ENCODE measurements around the gene DCHS2.

Gene DCHS2

GRCh38 chr4:154368060-154368459, 123.5 kb downstream of the DCHS2 start:
- no peak for DNase-seq

GRCh38 chr4:154367659-154368058, 123.9 kb downstream of the DCHS2 start:
- no peak for DNase-seq

GRCh38 chr4:154366956-154367355, 124.6 kb downstream of the DCHS2 start:
- DNase-seq, result no peak

- DNase-seq, result no peak
Measured at GRCh38 chr4:154364066-154364845, 127.3 kb downstream of the DCHS2 start.

- peak in 2 of 6 experiments; percentile 4 to 5 for DNase-seq
Measured at GRCh38 chr4:154361450-154361849, 130.1 kb downstream of the DCHS2 start.

- no peak for DNase-seq
Measured at GRCh38 chr4:154360491-154360890, 131.1 kb downstream of the DCHS2 start.

GRCh38 chr4:154354883-154355282, 136.7 kb downstream of the DCHS2 start:
- DNase-seq, result no peak

GRCh38 chr4:154349829-154350228, 141.8 kb downstream of the DCHS2 start:
- DNase-seq, result peak in 1 of 6 experiments; percentile 3

- DNase-seq, result no peak
Measured at GRCh38 chr4:154348657-154349056, 142.9 kb downstream of the DCHS2 start.

GRCh38 chr4:154345359-154345758, 146.2 kb downstream of the DCHS2 start:
- DNase-seq, result no peak

- DNase-seq, result no peak
Measured at GRCh38 chr4:154344686-154345085, 146.9 kb downstream of the DCHS2 start.

- DNase-seq, result no peak
Measured at GRCh38 chr4:154343651-154344050, 147.9 kb downstream of the DCHS2 start.

- no peak for DNase-seq
Measured at GRCh38 chr4:154341448-154341847, 150.2 kb downstream of the DCHS2 start.

GRCh38 chr4:154335588-154335987, 156.0 kb downstream of the DCHS2 start:
- DNase-seq, result no peak

- peak; percentile 37 to 73 (median 58) for DNase-seq
Measured at GRCh38 chr4:154332681-154333421, 158.7 kb downstream of the DCHS2 start.

GRCh38 chr4:154329939-154330338, 161.7 kb downstream of the DCHS2 start:
- DNase-seq, result no peak

- DNase-seq, result peak in 1 of 6 experiments; percentile 5
Measured at GRCh38 chr4:154329268-154329868, 162.2 kb downstream of the DCHS2 start.

- no peak for DNase-seq
Measured at GRCh38 chr4:154328030-154328429, 163.6 kb downstream of the DCHS2 start.

- no peak for DNase-seq
Measured at GRCh38 chr4:154320521-154320920, 171.1 kb downstream of the DCHS2 start.

- DNase-seq, result no peak
Measured at GRCh38 chr4:154319736-154320135, 171.9 kb downstream of the DCHS2 start.

- no peak for DNase-seq
Measured at GRCh38 chr4:154317201-154317999, 174.2 kb downstream of the DCHS2 start.

GRCh38 chr4:154315741-154316140, 175.9 kb downstream of the DCHS2 start:
- DNase-seq, result no peak

GRCh38 chr4:154314248-154314647, 177.4 kb downstream of the DCHS2 start:
- no peak for DNase-seq
